Thymus (tissue), 11 donors: Measurements from ENCODE around the gene SWI5. TPM values are rescaled to one million over a fixed set of nuclear protein-coding genes. Genes with fewer than 3 reads are reported as not detected.

ENCODE experiments used
- DNase-seq, 9 donors: peaks; one replicate each; pipeline ENCODE4 v3.0.0-alpha.2; 2013; ENCODE audit warnings: low spot score in 9 of 9, low read depth in 6 of 9, missing footprints in 1 of 9
- H3K27ac ChIP-seq, 2 donors: one replicate each; pipeline ENCODE4 v1.5.1; 2013; ENCODE audit warnings: control low read depth in 1 of 2, low read depth in 1 of 2, low read length in 1 of 2, mild to moderate bottlenecking in 1 of 2, moderate library complexity in 1 of 2
- H3K27me3 ChIP-seq, 2 donors: one replicate each; pipeline ENCODE4 v1.5.1; 2013; ENCODE audit warnings: low read length in 1 of 2; ENCODE audit not compliant: control insufficient read depth in 2 of 2, insufficient read depth in 1 of 2
- H3K36me3 ChIP-seq, 2 donors: one replicate each; pipeline ENCODE4 v1.5.1; 2013; ENCODE audit warnings: low read length in 1 of 2, mild to moderate bottlenecking in 1 of 2, moderate library complexity in 1 of 2; ENCODE audit not compliant: control insufficient read depth in 2 of 2, insufficient read depth in 2 of 2
- H3K4me1 ChIP-seq, 2 donors: one replicate each; pipeline ENCODE4 v1.5.1; 2013; ENCODE audit warnings: low read length in 2 of 2; ENCODE audit not compliant: control insufficient read depth in 2 of 2, insufficient read depth in 2 of 2
- H3K4me3 ChIP-seq, 2 donors: one replicate each; pipeline ENCODE4 v1.5.1; 2013; ENCODE audit warnings: low read length in 2 of 2, control low read depth in 1 of 2, mild to moderate bottlenecking in 1 of 2
- H3K9me3 ChIP-seq, 2 donors: one replicate each; pipeline ENCODE4 v1.5.1; 2013; ENCODE audit warnings: low read length in 1 of 2, mild to moderate bottlenecking in 1 of 2; ENCODE audit not compliant: control insufficient read depth in 2 of 2, insufficient read depth in 1 of 2
- WGBS: extraction: QIAGEN DNeasy Blood & Tissue Kit; methylation state at CpG from one replicate; pipeline ENCODE4 v1.1.7; 2013; 5-methylcytosine and 5-hydroxymethylcytosine counted together
- polyA plus RNA-seq: library from polyadenylated mRNA; stranded (reverse); fragments of 200-250 nt; gene quantifications from one replicate; pipeline ENCODE4 v1.2.3, GENCODE V29; 2013
- total RNA-seq: library from RNA; stranded (reverse); fragments of 120-200 nt; gene quantifications from one replicate; pipeline ENCODE4 v1.2.4, GENCODE V29; 2013
- donor health status: healthy.

SWI5 gene
- total and polyA plus RNA-seq, 2 donors, result 25.9 to 26.3 TPM

GRCh38 chr9:128321343-128321742 lies 45.3 kb downstream of the SWI5 start:
- no peak overlapping the region for H3K27ac ChIP-seq
- H3K4me1 ChIP-seq, result peaks cover 13 to 14% of the 10 kb centered on the region in 2 donors
- peaks cover 18 to 23% of the 10 kb centered on the region in 2 donors for H3K36me3 ChIP-seq
- H3K27me3 ChIP-seq, result no peaks in the 10 kb centered on the region
- peaks cover 0 to 4% of the 10 kb centered on the region in 2 donors for H3K9me3 ChIP-seq
- 95% methylated on average over 7 of the region's 7 CpGs for WGBS
- peak overlapping the region; percentile 69 to 70 for H3K4me3 ChIP-seq
- no peak for DNase-seq

DNA sequence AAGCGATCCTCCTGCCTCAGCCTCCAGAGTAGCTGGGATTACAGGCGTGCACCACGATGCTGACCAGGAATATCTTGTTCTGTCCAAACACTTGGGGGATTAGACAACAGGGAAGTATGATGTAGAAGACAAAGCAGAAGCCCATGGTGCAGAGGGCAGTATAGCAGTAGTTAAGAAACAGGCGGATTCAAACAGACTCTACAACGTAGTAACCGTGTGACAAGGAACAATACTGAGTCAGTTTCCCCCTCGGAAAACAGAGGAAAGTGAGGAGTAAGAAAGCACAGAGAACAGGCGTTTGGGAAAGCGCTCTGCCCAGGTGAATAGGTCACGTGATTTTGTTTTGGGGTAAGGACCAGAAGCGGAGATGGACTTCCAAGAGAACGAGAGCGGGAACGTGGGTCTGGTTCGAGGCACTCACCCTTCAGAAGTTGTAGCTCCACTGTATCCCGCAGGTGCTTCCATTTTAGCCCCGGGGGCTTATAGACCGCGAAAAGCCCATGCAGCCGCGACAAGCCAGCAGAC lies 45.9 kb downstream of the SWI5 start:
- Histone ChIP-seq H3K27ac (peak overlapping the region in 1 of 2 donors; percentile 96), H3K4me3 (peak overlapping the region; percentile 69 to 70), H3K27me3 (no peaks in the 10 kb centered on the region), H3K36me3 (peaks cover 15 to 17% of the 10 kb centered on the region in 2 donors), H3K4me1 (peaks cover 13 to 14% of the 10 kb centered on the region in 2 donors), H3K9me3 (peaks cover 0 to 4% of the 10 kb centered on the region in 2 donors)
- WGBS, result 2% methylated on average over 21 of the region's 21 CpGs
- DNase-seq, result no peak

GRCh38 chr9:128322404-128323211 lies 46.5 kb downstream of the SWI5 start, which contains the start of the genes COQ4 and TRUB2:
TSS of gene COQ4 (plus strand) at chr9:128322839. CDS start at chr9:128322859, 20 bp downstream.
TSS of gene TRUB2 (minus strand) at chr9:128322447. CDS start at chr9:128322408, 39 bp downstream.
- Histone ChIP-seq H3K27ac (peak within 1 kb of the TSS; percentile 96 to 97), H3K4me1 (peaks cover 13 to 14% of the 10 kb centered on the region in 2 donors), H3K9me3 (peaks cover 0 to 4% of the 10 kb centered on the region in 2 donors), H3K36me3 (peaks cover 12 to 14% of the 10 kb centered on the region in 2 donors), H3K27me3 (no peaks in the 10 kb centered on the region), H3K4me3 (peak within 1 kb of the TSS; percentile 69 to 70)
- WGBS, result under 1% methylated on average over 83 of the region's 83 CpGs
- DNase-seq, result peak; percentile 91 to 98 (median 93)

- Histone ChIP-seq H3K4me3 (peak overlapping the region; percentile 69 to 70), H3K36me3 (peaks cover 18 to 20% of the 10 kb centered on the region in 2 donors), H3K4me1 (peaks cover 13 to 14% of the 10 kb centered on the region in 2 donors), H3K27me3 (no peaks in the 10 kb centered on the region), H3K27ac (peak overlapping the region; percentile 67 to 97), H3K9me3 (peaks cover 0 to 4% of the 10 kb centered on the region in 2 donors)
- 30% methylated on average over 16 of the region's 16 CpGs for WGBS
- peak in 1 of 9 donors; percentile 21 for DNase-seq
These were observed 47.2 kb downstream of the SWI5 start for GRCh38 chr9:128323212-128323730.

- Histone ChIP-seq H3K4me3 (peak overlapping the region; percentile 69 to 70), H3K27ac (no peak overlapping the region), H3K9me3 (peaks cover 0 to 4% of the 10 kb centered on the region in 2 donors), H3K36me3 (peaks cover 20 to 25% of the 10 kb centered on the region in 2 donors), H3K27me3 (no peaks in the 10 kb centered on the region), H3K4me1 (peaks cover 13 to 14% of the 10 kb centered on the region in 2 donors)
- WGBS, result 95% methylated on average over 12 of the region's 12 CpGs
- DNase-seq, result no peak
These were observed 47.7 kb downstream of the SWI5 start for GRCh38 chr9:128323791-128324190.

GRCh38 chr9:128324401-128324800 lies 48.3 kb downstream of the SWI5 start:
- 98% methylated on average over 1 of the region's 1 CpG for WGBS
- DNase-seq, result no peak
- no peak overlapping the region for H3K4me3 ChIP-seq
- H3K27me3 ChIP-seq, result no peaks in the 10 kb centered on the region
- H3K27ac ChIP-seq, result no peak overlapping the region
- peaks cover 22 to 29% of the 10 kb centered on the region in 2 donors for H3K36me3 ChIP-seq
- peaks cover 13 to 14% of the 10 kb centered on the region in 2 donors for H3K4me1 ChIP-seq
- H3K9me3 ChIP-seq, result peaks cover 0 to 4% of the 10 kb centered on the region in 2 donors

DNA sequence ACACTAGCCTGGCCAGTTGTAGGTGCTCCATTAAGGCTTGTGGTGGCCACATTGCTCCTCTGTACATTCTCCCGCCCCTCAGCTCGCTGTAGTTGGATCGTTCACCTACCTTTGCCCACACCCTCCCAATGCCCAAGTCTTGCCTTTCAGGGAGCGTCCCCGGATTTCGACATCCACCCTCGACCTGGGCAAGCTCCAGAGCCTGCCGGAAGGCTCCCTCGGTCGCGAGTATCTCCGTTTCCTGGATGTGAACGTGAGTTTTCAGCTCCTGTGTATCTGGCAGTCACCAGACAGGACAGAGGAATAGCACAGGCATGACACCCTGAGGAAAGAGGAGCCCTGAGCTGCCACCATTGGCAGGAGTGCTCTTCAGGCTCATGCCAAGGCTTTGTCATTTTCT lies 49.6 kb downstream of the SWI5 start:
- Histone ChIP-seq H3K9me3 (peaks cover 0 to 4% of the 10 kb centered on the region in 2 donors), H3K27me3 (no peaks in the 10 kb centered on the region), H3K4me1 (peaks cover 13 to 14% of the 10 kb centered on the region in 2 donors), H3K4me3 (no peak overlapping the region), H3K36me3 (peaks cover 26 to 29% of the 10 kb centered on the region in 2 donors), H3K27ac (no peak overlapping the region)
- DNase-seq, result no peak
- 92% methylated on average over 13 of the region's 13 CpGs for WGBS

DNA sequence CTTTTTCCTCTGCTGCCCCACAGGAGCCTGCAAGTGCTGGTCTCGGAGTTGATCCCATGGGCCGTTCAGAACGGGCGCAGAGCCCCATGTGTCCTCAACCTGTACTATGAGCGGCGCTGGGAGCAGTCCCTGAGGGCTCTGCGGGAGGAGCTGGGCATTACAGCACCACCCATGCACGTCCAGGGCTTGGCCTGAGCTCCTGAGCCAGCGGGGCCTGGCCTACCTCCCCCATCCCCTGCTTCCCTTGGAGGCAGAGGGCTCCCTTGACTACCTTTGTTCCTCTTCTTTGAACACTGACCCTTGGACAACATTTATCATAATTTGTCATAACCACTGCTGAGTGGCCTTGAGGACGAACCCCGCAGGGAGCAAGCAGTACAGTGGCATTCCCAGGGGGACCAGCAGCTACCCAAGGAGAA lies 57.4 kb downstream of the SWI5 start:
- H3K9me3 ChIP-seq, result no peaks in the 10 kb centered on the region
- H3K27me3 ChIP-seq, result no peaks in the 10 kb centered on the region
- no peak for DNase-seq
- peaks cover 25% of the 10 kb centered on the region in 2 donors for H3K36me3 ChIP-seq
- H3K27ac ChIP-seq, result no peak overlapping the region
- no peaks in the 10 kb centered on the region for H3K4me1 ChIP-seq
- 97% methylated on average over 11 of the region's 11 CpGs for WGBS
- no peak overlapping the region for H3K4me3 ChIP-seq

DNA sequence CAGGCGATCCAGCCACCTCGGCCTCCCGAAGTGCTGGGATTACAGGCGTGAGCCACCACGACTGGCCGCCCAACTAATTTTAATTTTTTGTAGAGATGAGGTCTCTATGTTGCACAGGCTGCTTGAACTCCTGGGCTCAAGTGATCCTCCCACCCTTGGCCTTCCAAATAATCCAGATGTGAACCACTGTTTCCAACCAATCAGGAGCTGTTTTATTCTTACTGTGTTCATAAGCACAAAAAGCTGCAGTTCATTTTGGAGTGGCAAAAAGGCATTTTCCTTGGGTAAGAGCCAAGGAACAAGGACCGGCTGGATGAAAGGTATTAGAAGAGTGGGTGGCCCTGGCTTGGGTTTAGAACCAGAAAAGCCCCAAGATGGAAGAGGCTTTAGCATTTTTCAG lies 59.1 kb downstream of the SWI5 start:
- Histone ChIP-seq H3K27ac (no peak overlapping the region), H3K4me3 (no peak overlapping the region), H3K4me1 (peaks cover 0 to 5% of the 10 kb centered on the region in 2 donors), H3K27me3 (no peaks in the 10 kb centered on the region), H3K36me3 (peaks cover 18 to 19% of the 10 kb centered on the region in 2 donors), H3K9me3 (no peaks in the 10 kb centered on the region)
- WGBS, result 99% methylated on average over 7 of the region's 7 CpGs
- DNase-seq, result no peak
